NCI-H146 treated with DMSO at 0.1 percent for 48 hours (cell line): ENCODE measurements around the gene GPR149.
"Not testable (repeated sequence)": the region's sequence is repeated elsewhere in the genome, so short reads cannot be mapped to it uniquely, and the experiment has no call there.

Source experiments
- DNase-seq: peaks from one replicate; lab custom pipeline; 2025; ENCODE audit not compliant: unreplicated experiment; lab: John Stamatoyannopoulos, UW

GPR149 gene, protein sequence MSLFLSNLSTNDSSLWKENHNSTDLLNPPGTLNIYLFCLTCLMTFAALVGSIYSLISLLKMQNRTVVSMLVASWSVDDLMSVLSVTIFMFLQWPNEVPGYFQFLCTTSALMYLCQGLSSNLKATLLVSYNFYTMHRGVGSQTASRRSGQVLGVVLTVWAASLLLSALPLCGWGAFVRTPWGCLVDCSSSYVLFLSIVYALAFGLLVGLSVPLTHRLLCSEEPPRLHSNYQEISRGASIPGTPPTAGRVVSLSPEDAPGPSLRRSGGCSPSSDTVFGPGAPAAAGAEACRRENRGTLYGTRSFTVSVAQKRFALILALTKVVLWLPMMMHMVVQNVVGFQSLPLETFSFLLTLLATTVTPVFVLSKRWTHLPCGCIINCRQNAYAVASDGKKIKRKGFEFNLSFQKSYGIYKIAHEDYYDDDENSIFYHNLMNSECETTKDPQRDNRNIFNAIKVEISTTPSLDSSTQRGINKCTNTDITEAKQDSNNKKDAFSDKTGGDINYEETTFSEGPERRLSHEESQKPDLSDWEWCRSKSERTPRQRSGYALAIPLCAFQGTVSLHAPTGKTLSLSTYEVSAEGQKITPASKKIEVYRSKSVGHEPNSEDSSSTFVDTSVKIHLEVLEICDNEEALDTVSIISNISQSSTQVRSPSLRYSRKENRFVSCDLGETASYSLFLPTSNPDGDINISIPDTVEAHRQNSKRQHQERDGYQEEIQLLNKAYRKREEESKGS

DNA sequence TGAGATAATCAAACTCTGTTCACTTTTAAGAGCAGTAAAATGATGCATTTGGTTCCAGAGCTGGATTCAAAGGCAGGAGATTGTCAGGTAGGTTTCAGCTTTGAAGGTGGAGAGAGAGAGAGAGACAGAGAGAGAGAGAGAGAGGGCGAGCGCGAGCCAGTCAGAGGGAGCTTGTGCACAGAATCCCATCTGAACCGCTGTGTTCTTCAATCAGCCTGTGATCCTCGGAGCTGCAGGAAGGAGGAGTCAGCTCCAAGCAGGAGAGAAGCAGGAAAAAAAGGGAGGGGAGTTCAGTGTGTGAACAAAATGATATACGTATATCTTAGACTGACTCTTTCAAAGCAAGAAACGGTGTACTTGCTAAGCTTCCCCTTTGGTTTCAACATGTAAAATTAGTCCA lies at the start of gene GPR149:
Gene GPR149 (minus strand): TSS at position 177 of the 400 bp plus-strand sequence. CDS start 575 bp downstream, outside the sequence.
- DNase-seq: peak; percentile 21

DNA sequence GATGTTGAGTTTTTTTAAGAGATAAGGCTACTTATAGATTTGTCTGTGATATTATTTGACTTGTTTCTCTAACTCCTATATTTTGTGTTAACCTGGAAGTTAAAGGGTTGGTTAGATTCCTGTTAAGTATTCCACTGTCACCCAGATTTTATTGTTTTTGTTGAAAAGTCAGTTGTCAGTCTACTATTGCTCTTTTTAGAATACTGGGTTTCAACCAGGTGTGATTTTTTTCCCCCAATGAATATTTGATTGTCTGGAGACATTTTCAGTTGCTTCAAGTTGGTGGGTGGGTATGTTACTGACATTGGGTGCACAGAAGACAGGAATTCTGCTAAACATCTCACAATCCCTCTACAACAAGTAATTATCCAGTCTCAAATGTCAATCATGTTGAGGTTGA lies 43.8 kb upstream of the GPR149 start:
- no peak for DNase-seq

DNA sequence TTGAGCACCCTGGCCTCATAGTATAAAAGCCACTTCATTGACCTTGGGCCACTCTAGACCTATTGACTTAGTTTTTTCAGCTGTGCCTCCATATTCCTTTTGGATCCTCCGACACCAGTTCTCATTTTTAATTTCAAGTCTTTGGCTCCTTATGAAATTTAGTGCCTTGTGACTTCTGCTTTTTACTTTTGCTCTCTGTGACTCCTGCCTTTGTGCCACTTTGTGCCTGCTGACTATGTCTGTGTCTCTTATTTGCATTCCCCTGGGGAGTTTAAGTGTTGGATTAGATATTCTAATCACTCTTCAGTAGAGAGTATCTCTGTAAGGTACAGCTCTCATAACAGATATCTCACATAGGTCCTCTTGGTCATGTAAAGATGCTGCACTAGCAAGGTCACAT lies 39.6 kb upstream of the GPR149 start:
- no peak for DNase-seq

DNA sequence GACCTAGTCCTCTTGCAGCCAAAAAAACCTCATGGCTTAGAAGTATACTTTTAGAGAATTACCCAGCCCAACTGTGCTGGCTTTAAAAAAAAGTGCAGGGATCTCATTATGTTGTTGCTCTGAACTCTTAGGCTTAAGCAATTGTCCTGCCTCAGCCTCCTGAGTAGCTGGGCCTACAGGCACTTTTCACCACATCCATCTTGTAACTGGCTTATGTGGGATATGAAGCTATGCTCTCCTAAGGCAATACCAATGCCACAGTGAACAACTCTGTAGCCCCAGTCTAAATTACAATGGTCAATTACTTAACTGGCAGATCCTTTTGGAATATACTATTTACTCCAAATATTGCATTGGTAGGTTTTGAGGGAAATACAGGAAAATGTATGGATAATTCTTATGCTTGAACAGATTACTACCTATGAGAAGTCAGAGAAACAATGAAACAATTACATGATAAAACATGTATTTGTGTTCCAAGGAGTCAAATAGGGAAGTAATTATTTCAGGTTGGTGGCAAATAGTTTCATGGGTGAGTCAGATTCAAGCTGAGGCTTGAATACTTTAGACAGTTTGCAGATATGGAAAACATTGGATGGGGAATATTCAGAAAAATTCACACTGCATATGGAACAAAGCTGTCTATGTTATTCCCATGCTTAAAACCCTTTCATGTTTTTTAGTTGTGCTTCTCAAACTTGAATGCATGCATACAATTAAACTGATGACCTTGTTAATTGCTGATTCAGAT lies 34.6 kb upstream of the GPR149 start:
- DNase-seq: no peak

DNA sequence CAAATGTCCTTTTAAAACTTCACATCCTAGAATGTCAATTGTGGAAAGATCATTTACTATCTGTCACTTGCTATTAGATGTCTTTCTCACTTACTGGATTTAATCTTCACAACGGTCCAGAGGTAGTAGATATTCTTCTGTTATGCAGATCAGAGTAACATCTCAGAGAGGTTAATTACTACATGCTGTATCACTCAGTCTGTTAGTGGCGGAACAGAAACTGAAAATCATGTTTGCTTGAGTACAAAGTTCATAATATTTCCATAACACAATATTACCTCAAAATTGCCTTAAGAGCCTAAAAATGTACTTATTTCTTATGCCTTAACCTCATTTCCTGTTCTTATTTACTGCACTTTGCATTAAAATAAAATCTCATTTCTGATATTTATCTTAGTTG lies 28.6 kb upstream of the GPR149 start:
- no peak for DNase-seq

DNA sequence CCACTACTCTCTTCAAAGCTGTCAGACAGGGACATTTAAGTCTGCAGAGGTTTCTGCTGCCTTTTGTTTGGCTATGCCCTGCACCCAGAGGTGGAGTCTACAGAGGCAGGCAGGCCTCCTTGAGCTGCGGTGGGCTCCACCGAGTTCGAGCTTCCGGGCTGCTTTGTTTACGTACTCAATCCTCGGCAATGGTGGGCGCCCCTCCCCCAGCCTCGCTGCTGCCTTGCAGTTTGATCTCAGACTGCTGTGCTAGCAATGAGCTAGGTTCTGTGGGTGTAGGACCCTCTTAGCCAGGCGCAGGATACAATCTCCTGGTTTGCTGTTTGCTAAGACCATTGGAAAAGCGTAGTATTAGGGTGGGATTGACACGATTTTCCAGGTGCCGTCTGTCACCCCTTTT lies 9.1 kb upstream of the GPR149 start:
- not testable (repeated sequence) for DNase-seq

DNA sequence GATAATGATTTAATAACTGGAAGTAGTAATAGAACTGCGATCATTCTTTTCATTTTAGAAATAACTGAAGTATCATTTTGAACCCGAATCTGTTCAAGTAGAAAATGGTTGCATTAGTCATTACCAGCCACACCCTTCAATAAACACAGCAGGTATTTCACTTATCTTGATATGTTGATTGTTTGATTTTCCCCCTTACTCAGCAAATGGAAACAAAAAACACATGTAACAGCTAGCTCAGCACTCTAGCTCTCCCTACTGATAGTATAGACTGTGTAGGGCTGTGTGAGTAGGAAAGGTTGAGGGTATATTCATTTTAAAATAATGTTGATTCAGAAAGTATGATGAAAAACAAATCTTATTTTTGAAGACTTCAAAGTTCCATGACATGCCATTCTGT lies 1.1 kb upstream of the GPR149 start:
- DNase-seq: no peak

DNA sequence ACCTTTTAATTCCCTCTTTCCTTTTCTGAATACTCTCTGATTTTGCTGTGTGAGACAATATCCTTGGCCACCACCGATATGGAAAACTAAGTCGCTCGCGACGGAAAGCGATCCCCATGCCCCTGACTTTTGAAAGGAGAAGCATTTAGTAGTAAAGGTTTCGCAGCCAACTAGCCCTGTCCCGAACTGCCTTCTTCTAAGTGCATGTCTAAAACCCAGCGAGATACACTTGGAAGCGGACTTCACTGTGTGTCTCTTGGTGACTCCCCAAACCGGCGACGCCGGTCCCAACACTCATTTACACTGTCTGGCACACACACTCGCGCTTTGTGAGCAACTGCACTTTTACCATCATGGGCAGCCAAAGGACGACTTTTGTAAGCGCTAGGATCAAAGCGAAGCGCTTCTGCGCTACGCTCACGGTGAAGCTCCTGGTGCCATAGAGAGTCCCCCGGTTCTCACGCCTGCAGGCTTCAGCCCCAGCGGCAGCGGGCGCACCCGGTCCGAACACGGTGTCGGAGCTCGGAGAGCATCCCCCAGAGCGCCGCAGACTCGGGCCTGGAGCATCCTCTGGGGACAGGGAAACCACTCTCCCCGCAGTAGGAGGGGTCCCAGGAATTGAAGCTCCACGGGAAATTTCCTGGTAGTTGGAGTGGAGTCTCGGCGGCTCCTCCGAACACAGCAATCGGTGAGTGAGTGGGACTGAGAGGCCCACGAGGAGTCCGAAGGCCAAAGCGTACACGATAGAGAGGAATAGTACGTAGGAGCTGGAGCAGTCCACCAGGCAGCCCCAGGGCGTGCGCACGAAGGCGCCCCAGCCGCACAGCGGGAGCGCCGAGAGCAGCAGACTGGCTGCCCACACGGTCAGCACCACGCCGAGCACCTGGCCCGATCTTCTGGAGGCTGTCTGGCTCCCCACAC lies 1.4 kb downstream of the GPR149 start:
- no peak for DNase-seq

DNA sequence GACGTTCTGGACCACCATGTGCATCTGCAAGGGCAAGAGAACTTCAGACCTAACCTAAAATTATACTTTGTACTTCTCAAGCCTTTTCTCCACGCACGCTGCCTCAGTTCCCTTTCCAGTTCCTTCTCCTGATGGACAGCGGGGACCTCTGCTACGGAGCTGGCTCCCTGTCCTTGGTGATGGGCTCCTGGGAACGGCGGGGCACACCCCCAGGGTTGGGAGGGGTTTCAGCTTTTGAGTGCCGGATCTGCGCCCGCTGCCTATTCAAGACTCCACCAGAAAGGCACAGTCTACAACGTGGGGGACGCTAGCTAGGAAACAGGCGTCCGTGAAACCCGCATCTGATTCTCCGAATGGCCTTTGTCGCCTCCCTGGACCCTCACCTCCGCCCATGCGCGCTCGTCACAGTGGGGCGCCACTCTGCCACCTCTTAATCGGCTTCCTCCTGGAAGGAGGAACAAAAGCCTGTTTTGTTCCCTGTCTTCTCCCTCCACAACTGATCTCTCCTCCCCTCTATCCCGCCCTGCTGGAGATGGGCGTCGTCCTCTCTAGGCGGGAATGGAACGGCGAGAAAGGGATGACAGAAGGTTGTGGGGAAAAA lies 2.2 kb downstream of the GPR149 start:
- DNase-seq: peak; percentile 62

DNA sequence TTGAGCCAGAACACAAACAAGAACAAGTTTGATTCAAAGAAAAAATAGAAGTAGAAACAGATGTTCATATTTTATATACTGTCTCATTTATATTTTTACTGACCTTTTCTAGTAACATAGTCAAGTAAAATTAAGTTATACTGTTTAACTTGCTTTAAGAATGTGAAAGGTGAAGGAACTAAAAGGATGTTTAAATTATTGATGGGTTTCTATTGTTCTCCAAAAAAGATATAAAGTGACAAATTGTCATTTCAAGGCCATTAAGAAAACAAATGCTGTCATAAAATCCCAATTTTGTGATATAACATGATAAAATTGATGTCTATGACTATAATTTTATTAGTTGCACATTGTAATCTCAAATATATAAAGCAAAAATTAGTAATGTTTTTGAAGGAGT lies 7.3 kb downstream of the GPR149 start:
- no peak for DNase-seq

DNA sequence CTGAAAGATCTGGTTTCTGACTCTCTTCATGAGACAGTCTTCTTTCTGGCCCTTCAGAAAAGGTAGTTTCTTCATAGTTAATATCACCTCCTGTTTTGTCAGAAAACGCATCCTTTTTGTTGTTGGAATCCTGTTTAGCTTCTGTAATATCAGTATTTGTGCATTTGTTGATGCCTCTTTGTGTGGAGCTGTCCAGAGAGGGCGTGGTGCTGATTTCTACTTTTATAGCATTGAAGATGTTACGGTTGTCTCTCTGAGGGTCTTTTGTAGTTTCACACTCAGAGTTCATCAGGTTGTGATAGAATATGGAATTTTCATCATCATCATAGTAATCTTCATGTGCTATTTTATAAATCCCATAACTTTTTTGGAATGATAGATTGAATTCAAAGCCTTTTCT lies 8.9 kb downstream of the GPR149 start:
- no peak for DNase-seq

DNA sequence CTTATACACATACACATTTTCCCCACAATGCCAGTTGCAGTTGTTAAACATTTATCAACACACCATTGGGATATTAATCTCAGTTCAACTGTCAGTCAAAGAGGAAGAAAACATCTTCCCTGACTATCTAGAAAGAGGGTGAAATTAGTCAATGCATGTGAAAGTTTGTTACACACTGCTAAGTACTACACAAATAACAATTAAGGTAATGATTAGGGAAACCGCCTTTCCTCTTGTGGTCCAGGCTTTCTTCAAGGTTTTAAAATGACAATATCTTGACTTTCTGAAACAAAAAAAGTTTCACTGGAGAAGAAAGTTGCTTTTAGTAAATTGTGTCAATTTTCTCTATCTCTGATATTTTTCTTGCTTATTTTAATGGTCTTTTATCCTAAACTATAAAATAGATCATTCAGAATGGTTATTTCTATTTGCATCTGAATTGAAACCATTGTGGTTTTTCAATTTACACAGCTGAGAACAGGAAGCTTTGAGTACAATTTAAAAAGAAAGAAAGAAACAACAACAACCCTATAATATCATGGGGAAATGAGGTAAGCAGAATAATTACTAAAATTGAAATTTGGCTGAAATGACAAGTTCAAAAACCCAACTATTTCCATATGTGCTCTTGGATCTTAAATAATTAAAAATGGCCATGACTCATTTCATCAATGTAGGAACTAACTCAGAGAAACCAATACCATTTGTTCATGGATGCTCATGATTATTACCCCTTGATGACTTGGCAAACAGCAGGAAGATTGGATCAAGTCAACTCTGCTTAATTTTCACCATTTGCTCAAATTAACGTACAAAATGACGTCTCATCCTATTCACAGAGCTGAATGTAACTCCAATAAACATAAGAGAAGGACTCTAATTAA lies 31.7 kb downstream of the GPR149 start:
- DNase-seq: no peak

DNA sequence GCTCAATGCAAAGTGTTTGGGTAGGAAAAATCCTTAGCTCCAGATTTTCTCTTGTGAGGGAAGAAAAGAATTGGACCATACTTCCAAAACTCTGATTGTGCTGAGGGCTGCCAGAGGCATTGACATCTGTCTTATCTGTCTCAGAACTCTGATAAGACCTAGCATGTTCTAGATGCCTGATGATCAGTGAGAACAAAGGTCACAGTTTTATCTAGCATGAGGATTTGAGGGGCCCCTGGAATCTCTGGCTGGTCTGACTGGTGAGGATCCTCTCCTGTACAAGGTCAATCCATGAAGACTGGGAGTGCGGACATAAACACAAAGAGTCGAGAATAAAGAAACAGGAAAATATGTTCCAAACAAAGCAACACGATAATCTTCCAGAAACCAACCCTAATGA lies 40.1 kb downstream of the GPR149 start:
- DNase-seq: no peak

DNA sequence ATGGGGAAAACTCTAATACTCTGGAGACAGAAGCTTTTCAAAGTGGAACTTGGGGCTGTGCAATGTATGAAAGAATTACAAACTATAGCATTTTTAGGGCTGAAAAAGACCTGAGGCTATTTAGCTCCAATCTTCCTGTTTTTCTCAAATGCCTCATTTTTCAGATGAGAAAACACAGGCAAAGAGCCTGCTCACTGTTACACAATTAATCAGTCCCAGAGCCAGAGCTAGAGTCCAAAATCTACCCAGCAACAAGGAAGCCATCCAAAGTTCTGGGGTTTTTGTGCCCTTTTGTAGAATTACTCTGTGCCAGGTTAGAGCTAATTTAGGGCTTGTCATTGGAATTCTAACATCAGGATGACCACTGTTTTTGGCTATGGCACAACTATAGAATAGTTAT lies 45.5 kb downstream of the GPR149 start:
- DNase-seq: no peak

DNA sequence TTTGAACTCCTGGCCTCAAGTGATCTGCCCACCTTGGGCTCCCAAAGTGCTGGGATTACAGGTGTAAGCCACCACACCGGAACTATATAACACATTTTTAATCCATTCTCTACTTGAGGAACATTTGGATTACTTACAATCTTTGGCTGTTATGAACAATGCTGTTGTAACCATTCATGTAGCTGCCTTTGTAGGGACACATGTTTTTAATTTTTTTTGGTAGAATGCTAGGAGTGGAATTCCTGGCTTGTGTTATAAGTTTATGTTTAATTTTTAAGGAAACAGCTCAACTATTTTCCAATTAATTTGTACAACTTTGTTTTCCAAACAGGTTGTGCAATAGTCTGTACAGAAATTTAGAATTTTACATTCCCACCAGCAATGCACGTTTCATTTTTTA lies 51.7 kb downstream of the GPR149 start:
- no peak for DNase-seq

DNA sequence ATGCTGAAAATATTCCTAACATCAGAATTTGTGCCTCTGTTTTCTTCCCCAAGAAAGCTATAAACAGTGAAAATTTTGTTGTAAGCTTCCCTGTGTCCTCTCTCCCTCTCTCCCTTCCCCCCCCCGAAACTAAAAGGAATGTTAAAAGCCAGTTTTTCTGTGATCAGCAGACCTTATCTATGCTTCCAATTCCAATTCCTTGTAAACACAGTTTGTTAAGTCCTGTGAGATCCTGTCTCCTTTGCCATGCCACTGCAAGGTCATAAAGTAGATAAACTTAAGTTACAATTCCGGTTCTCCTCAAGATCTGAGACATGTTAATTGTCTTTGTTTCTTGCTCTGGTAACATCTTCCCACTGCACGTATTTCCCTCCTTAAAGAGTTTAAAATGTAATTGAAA lies 62.8 kb downstream of the GPR149 start:
- no peak for DNase-seq

DNA sequence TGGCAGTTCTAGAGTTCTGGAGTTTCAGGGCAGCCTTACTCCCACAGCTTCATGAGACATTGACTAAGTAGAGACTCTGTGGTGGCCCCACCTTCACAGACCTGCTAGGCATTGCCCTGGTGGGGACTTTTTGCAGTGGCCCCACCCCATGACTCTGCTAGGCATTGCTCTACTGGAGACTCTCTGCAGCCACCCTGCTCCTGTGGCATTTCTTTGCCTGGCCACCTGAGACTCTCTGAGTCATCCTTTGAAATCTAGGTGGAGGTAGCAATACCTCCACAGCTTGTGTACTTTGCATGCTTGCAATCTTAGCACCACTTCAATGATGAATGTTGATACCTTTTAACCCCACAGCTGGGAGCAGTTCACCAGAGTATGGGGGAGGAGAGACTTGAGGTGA lies 65.1 kb downstream of the GPR149 start:
- DNase-seq: no peak

DNA sequence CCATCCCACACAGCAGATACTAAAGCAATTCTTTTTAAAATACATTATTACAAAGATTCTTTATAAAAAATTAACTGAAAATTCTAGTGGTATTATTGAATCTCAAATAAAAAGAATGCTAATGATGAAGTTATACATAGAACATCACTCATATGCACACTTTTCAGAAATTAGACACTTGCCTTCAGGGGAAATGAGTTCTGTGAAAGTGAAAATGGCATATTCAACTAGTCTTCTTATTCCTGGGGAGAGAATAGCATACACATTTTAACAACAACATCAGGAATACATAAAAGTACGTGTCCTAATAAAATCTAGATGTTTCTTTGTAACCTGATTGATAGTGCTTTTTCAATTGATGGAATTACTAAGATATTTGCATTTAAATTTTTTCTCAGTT lies 68.9 kb downstream of the GPR149 start:
- DNase-seq: no peak

DNA sequence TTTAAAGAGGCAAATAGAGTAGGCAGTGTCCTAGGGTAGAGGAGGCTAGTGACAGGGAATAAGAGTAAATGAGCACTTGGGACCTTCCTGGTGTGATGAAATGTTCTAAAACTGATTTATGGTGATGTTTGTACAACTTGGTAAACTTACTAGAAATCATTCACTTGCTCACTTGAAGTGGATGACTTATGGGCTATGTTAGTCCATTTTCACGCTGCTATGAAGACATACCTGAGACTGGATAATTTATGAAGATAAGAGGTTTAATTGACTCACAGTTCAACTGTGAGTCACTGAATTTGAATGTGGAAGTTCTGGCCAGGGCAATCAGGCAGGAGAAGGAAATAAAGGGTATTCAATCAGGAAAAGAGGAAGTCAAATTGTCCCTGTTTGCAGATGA lies 74.0 kb downstream of the GPR149 start:
- no peak for DNase-seq
